22Rv1 (cell line): Measurements from ENCODE around the gene NOTCH2.

Source experiments
- CTCF ChIP-seq: fragments of 450-650 bp; IDR thresholded peaks from 2 replicates; pipeline ENCODE4 v1.5.1; 2017; ENCODE audit warnings: mild to moderate bottlenecking
- ZFX ChIP-seq: fragments of 450-650 bp; IDR thresholded peaks from 2 replicates; pipeline ENCODE4 v1.6.1; 2017; ENCODE audit warnings: antibody characterized with exemption, borderline replicate concordance

- TF ChIP-seq CTCF = no peak
- no peak for TF ChIP-seq ZFX
These were observed 160.8 kb downstream of the NOTCH2 start for GRCh38 chr1:119908661-119909060.
